ENCODE measurements around the gene HLA-DRA. TPM values are rescaled to one million over a fixed set of nuclear protein-coding genes. Genes with fewer than 3 reads are reported as not detected.

HLA-DRA gene
- total and polyA plus RNA-seq, 2 donors (not counting 1 experiment from before 2014, with no cell fraction given) = 2,881 to 4,498 TPM

DNA sequence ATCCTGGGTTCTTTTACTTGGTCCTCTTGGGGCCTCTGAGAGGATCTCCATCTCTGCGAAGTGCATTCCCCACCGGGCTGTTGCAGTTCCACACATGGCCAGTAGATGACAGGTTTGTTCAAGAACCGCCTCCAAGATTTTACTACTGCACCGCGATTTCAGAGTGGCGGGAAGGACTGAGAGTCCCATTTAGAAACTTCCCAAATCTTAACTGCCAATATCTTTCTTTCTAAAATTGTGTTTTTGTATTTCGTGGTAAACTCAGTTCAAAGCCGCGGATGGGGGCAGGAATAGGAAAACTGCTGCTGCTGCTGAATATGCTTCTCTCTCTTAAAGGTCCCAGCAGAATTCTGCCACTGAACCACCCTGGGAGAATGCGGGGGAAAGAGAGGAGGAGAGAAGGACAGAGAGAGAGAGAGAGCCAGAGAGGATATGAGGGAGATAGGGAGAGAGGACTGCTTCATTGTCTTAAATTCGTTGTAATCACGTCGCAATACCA, 24.1 kb upstream of the HLA-DRA start:
- Histone ChIP-seq H3K4me3 (ENCODE audit: control extremely low read depth in 1 of 5, extremely low read depth in 1 of 5, insufficient read depth in 1 of 5, low read depth in 2 of 5, low read length in 4 of 5) (peak overlapping the region in 3 of 5 experiments; percentile 6 to 24 (median 12)), H3K9me3 (ENCODE audit: control extremely low read depth in 1 of 3, control insufficient read depth in 2 of 3, insufficient read depth in 1 of 3, low read length in 2 of 3) (no peaks in the 10 kb centered on the region), H3K9ac (ENCODE audit: low read length) (peak overlapping the region; percentile 34), H4K20me1 (ENCODE audit: control insufficient read depth, insufficient read depth, low read length, poor library complexity, severe bottlenecking) (no peaks in the 10 kb centered on the region), H3K4me2 (replicated peaks; ENCODE audit: low read depth, low read length, poor library complexity, severe bottlenecking) (peak overlapping the region; percentile 67), H3K27me3 (replicated peaks in 1 of 4; ENCODE audit: control extremely low read depth in 1 of 4, control insufficient read depth in 3 of 4, insufficient read depth in 4 of 4, low read length in 3 of 4) (peaks cover 0 to 19% (median 11%) of the 10 kb centered on the region in 4 experiments), H3K4me1 (ENCODE audit: control insufficient read depth in 2 of 2, insufficient read depth in 2 of 2, low read length in 2 of 2) (peaks cover 7 to 11% of the 10 kb centered on the region in 2 donors), H3K27ac (ENCODE audit: low read length in 2 of 2) (no peak overlapping the region), H3K36me3 (replicated peaks in 1 of 2; ENCODE audit: control extremely low read depth in 1 of 2, control insufficient read depth in 1 of 2, extremely low read depth in 1 of 2, insufficient read depth in 2 of 2, low read length in 1 of 2) (no peaks in the 10 kb centered on the region), H3K79me2 (ENCODE audit: control insufficient read depth, insufficient read depth, low read length) (peaks cover 4% of the 10 kb centered on the region), H2AFZ (ENCODE audit: insufficient read depth, low read depth, low read length, poor library complexity, severe bottlenecking) (peak overlapping the region; percentile 48)
- ChIA-PET POLR2A (interaction anchor here (0.6 kb wide), 1 partner anchor 449 kb away, joined by 4 read pairs; no protein-coding TSS in a partner anchor), CTCF (interaction anchor here (0.9 to 13.5 kb wide), 17 partner anchors 9 to 455 kb away, joined by 3 to 229 read pairs (median 5); partner anchors contain the start of genes BTNL2, HLA-DQB1 and TAP2)
- no peak overlapping the region for H3K27ac Mint-ChIP-seq
- peak; percentile 87 for DNase-seq
- H3K9me3 Mint-ChIP-seq (ENCODE audit: insufficient read depth) = no peaks in the 10 kb centered on the region
- WGBS (ENCODE audit: insufficient coverage) = 8% methylated on average over 4 of the region's 13 CpGs
- peaks cover 29% of the 10 kb centered on the region for H3K27me3 Mint-ChIP-seq
- no peak for TF ChIP-seq EZH2 (IDR thresholded peaks at IDR 0.05; ENCODE audit: borderline replicate concordance, insufficient read depth, low read depth, low read length, poor library complexity, severe bottlenecking)
- TF ChIP-seq CTCF (IDR thresholded peaks at IDR 0.05) = peak; percentile 100
- intact Hi-C loops (cut with micrococcal nuclease) = loop anchor here (1.0 to 10.0 kb wide), 5 partner anchors 15 to 569 kb away; no protein-coding TSS in a partner anchor
- ATAC-seq (ENCODE audit: low read depth) = peak; percentile 82
- H3K4me1 Mint-ChIP-seq = peaks cover 13% of the 10 kb centered on the region
- H3K4me3 Mint-ChIP-seq = peak overlapping the region; percentile 56

DNA sequence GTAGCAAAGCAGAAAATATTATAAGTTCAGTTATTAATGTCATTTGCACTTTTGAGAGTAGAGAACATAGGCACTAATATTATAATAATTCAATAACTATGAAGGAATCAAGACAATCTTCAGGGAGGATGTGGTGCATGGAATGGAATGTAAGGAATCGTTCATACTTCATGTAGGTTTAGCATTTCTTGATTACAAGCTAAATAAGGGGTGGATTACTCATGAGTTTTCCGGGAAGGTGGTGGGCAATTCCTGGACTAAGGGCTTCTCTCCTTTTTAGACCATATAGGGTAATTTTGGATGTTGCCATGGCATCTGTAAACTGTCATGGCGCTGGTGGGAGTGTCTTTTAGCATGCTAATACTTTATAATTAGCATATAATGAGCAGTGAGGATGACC, 23.7 kb upstream of the HLA-DRA start:
- Histone ChIP-seq H3K79me2 (ENCODE audit: control insufficient read depth, insufficient read depth, low read length) (peaks cover 4% of the 10 kb centered on the region), H4K20me1 (ENCODE audit: control insufficient read depth, insufficient read depth, low read length, poor library complexity, severe bottlenecking) (no peaks in the 10 kb centered on the region), H2AFZ (ENCODE audit: insufficient read depth, low read depth, low read length, poor library complexity, severe bottlenecking) (peak overlapping the region; percentile 48), H3K4me2 (replicated peaks; ENCODE audit: low read depth, low read length, poor library complexity, severe bottlenecking) (peak overlapping the region; percentile 67), H3K4me1 (ENCODE audit: control insufficient read depth in 2 of 2, insufficient read depth in 2 of 2, low read length in 2 of 2) (peaks cover 7 to 11% of the 10 kb centered on the region in 2 donors), H3K9me3 (ENCODE audit: control extremely low read depth in 1 of 3, control insufficient read depth in 2 of 3, insufficient read depth in 1 of 3, low read length in 2 of 3) (no peaks in the 10 kb centered on the region), H3K36me3 (replicated peaks in 1 of 2; ENCODE audit: control extremely low read depth in 1 of 2, control insufficient read depth in 1 of 2, extremely low read depth in 1 of 2, insufficient read depth in 2 of 2, low read length in 1 of 2) (no peaks in the 10 kb centered on the region), H3K4me3 (ENCODE audit: control extremely low read depth in 1 of 5, extremely low read depth in 1 of 5, insufficient read depth in 1 of 5, low read depth in 2 of 5, low read length in 4 of 5) (no peak overlapping the region), H3K27ac (ENCODE audit: low read length in 2 of 2) (no peak overlapping the region), H3K9ac (ENCODE audit: low read length) (peak overlapping the region; percentile 34), H3K27me3 (replicated peaks in 1 of 4; ENCODE audit: control extremely low read depth in 1 of 4, control insufficient read depth in 3 of 4, insufficient read depth in 4 of 4, low read length in 3 of 4) (peaks cover 0 to 19% (median 11%) of the 10 kb centered on the region in 4 experiments)
- ChIA-PET CTCF (interaction anchor here (0.7 to 13.5 kb wide), 14 partner anchors 9 to 453 kb away, joined by 3 to 229 read pairs (median 9); no protein-coding TSS in a partner anchor), POLR2A (no interaction called here)
- Mint-ChIP-seq H3K27ac (no peak overlapping the region), H3K9me3 (ENCODE audit: insufficient read depth) (no peaks in the 10 kb centered on the region), H3K4me1 (peaks cover 13% of the 10 kb centered on the region), H3K27me3 (peaks cover 29% of the 10 kb centered on the region), H3K4me3 (peak overlapping the region; percentile 56)
- intact Hi-C loops (cut with micrococcal nuclease) = loop anchor here (10.0 kb wide), 1 partner anchor 569 kb away; no protein-coding TSS in a partner anchor
- DNase-seq (no peak), ATAC-seq (ENCODE audit: low read depth) (no peak)
- WGBS (ENCODE audit: insufficient coverage) = 80% methylated on average over 1 of the region's 3 CpGs
- no peak for TF ChIP-seq CTCF (IDR thresholded peaks at IDR 0.05)
- TF ChIP-seq EZH2 (IDR thresholded peaks at IDR 0.05; ENCODE audit: borderline replicate concordance, insufficient read depth, low read depth, low read length, poor library complexity, severe bottlenecking) = no peak
